NCI-H2227 (cell line): ENCODE data around the gene FARSB.
"Not testable (repeated sequence)": the region's sequence is repeated elsewhere in the genome, so short reads cannot be mapped to it uniquely, and the experiment has no call there.

Experiments
- DNase-seq: peaks from one replicate; lab custom pipeline; 2025; ENCODE audit not compliant: unreplicated experiment; lab: John Stamatoyannopoulos, UW

Gene FARSB

GRCh38 chr2:222655787-222656525 lies at the start of gene FARSB:
Gene FARSB (minus strand): TSS chr2:222656092. CDS start chr2:222656073, 19 bp downstream.
- DNase-seq, result peak; percentile 97

GRCh38 chr2:222703886-222704285 lies 48.0 kb upstream of the FARSB start:
- DNase-seq, result no peak

- no peak for DNase-seq
These were observed 47.2 kb upstream of the FARSB start for GRCh38 chr2:222703091-222703490.

GRCh38 chr2:222701721-222702131 lies 45.8 kb upstream of the FARSB start:
- no peak for DNase-seq

- no peak for DNase-seq
These were observed 45.3 kb upstream of the FARSB start for GRCh38 chr2:222701233-222701632.

- no peak for DNase-seq
These were observed 42.4 kb upstream of the FARSB start for GRCh38 chr2:222698276-222698675.

- DNase-seq, result no peak
These were observed 37.9 kb upstream of the FARSB start for GRCh38 chr2:222693837-222694236.

- DNase-seq, result not testable (repeated sequence)
These were observed 37.5 kb upstream of the FARSB start for GRCh38 chr2:222693413-222693812.

- peak; percentile 82 for DNase-seq
These were observed 34.8 kb upstream of the FARSB start for GRCh38 chr2:222690564-222691200.

GRCh38 chr2:222689322-222689721 lies 33.4 kb upstream of the FARSB start:
- DNase-seq, result no peak

GRCh38 chr2:222688917-222689316 lies 33.0 kb upstream of the FARSB start:
- DNase-seq, result no peak

- no peak for DNase-seq
These were observed 30.3 kb upstream of the FARSB start for GRCh38 chr2:222686086-222686750.

- DNase-seq, result no peak
These were observed 27.9 kb upstream of the FARSB start for GRCh38 chr2:222683805-222684204.

GRCh38 chr2:222677981-222678380 lies 22.1 kb upstream of the FARSB start:
- DNase-seq, result no peak

GRCh38 chr2:222673883-222674282 lies 18.0 kb upstream of the FARSB start:
- no peak for DNase-seq

- no peak for DNase-seq
These were observed 17.4 kb upstream of the FARSB start for GRCh38 chr2:222673273-222673672.

GRCh38 chr2:222672068-222672401 lies 16.1 kb upstream of the FARSB start:
- no peak for DNase-seq

- DNase-seq, result peak; percentile 55
These were observed 15.6 kb upstream of the FARSB start, which contains the start of gene MOGAT1 for GRCh38 chr2:222671259-222672067. Gene MOGAT1 (plus strand): TSS chr2:222671658. CDS start chr2:222671786, 128 bp downstream.

GRCh38 chr2:222670191-222671038 lies 14.5 kb upstream of the FARSB start:
- no peak for DNase-seq

GRCh38 chr2:222669353-222669752 lies 13.5 kb upstream of the FARSB start:
- no peak for DNase-seq
